ENCODE data around the gene KCNK4. TPM values are rescaled to one million over a fixed set of nuclear protein-coding genes. Genes with fewer than 3 reads are reported as not detected.

Gene KCNK4
- total RNA-seq, 1 donor from 2014 or later = not detected

GRCh38 chr11:64316672-64317324, 25.7 kb downstream of the KCNK4 start:
- peak; percentile 7 for TF ChIP-seq CTCF (IDR thresholded peaks at IDR 0.05)
- Histone ChIP-seq H3K4me3 (peak overlapping the region; percentile 87), H3K27ac (peak overlapping the region; percentile 98), H3K4me1 (peaks cover 22% of the 10 kb centered on the region), H3K36me3 (peaks cover 24% of the 10 kb centered on the region), H3K9me3 (no peaks in the 10 kb centered on the region), H3K27me3 (no peaks in the 10 kb centered on the region)
- DNase-seq (no peak), ATAC-seq (no peak)
- intact Hi-C loops (cut with DNase I) = no loop called here

- H3K4me1 ChIP-seq = peaks cover 22% of the 10 kb centered on the region
- peak; percentile 97 for DNase-seq
- TF ChIP-seq CTCF (IDR thresholded peaks at IDR 0.05) = no peak
- peak within 1 kb of the TSS; percentile 87 for H3K4me3 ChIP-seq
- ATAC-seq = peak; percentile 80
- H3K27ac ChIP-seq = peak within 1 kb of the TSS; percentile 98
- no peaks in the 10 kb centered on the region for H3K9me3 ChIP-seq
- intact Hi-C loops (cut with DNase I) = no loop called here
- peaks cover 29% of the 10 kb centered on the region for H3K36me3 ChIP-seq
- H3K27me3 ChIP-seq = no peaks in the 10 kb centered on the region
Observed at GRCh38 chr11:64317325-64317960, 26.3 kb downstream of the KCNK4 start, which contains the start of gene TRMT112. TSS of gene TRMT112 (minus strand) at chr11:64317559. CDS start at chr11:64317526, 33 bp downstream.

- peak; percentile 31 for TF ChIP-seq CTCF (IDR thresholded peaks at IDR 0.05)
- Histone ChIP-seq H3K9me3 (no peaks in the 10 kb centered on the region), H3K4me1 (peaks cover 21% of the 10 kb centered on the region), H3K4me3 (peak within 1 kb of the TSS; percentile 87), H3K27me3 (no peaks in the 10 kb centered on the region), H3K36me3 (peaks cover 31% of the 10 kb centered on the region), H3K27ac (peak within 1 kb of the TSS; percentile 98)
- peak; percentile 87 for ATAC-seq
- DNase-seq = peak; percentile 98
- intact Hi-C loops (cut with DNase I) = no loop called here
Observed at GRCh38 chr11:64317961-64318765, 27.1 kb downstream of the KCNK4 start, which contains the start of gene PRDX5. TSS of gene PRDX5 (plus strand) at chr11:64318121. CDS start at chr11:64318216, 95 bp downstream.

- peak overlapping the region; percentile 87 for H3K4me3 ChIP-seq
- DNase-seq (peak; percentile 75), ATAC-seq (peak; percentile 1)
- H3K4me1 ChIP-seq = peaks cover 18% of the 10 kb centered on the region
- no peaks in the 10 kb centered on the region for H3K27me3 ChIP-seq
- no peak for TF ChIP-seq CTCF (IDR thresholded peaks at IDR 0.05)
- no peaks in the 10 kb centered on the region for H3K9me3 ChIP-seq
- H3K27ac ChIP-seq = peak overlapping the region; percentile 98
- intact Hi-C loops (cut with DNase I) = no loop called here
- peaks cover 30% of the 10 kb centered on the region for H3K36me3 ChIP-seq
Observed at GRCh38 chr11:64318766-64319761, 28.0 kb downstream of the KCNK4 start.

- peak overlapping the region; percentile 2 for H3K27ac ChIP-seq
- ATAC-seq (no peak), DNase-seq (peak; percentile 63)
- peaks cover 18% of the 10 kb centered on the region for H3K4me1 ChIP-seq
- H3K9me3 ChIP-seq = no peaks in the 10 kb centered on the region
- no peaks in the 10 kb centered on the region for H3K27me3 ChIP-seq
- TF ChIP-seq CTCF (IDR thresholded peaks at IDR 0.05) = no peak
- peaks cover 15% of the 10 kb centered on the region for H3K36me3 ChIP-seq
- no peak overlapping the region for H3K4me3 ChIP-seq
- intact Hi-C loops (cut with DNase I) = no loop called here
Observed at GRCh38 chr11:64320556-64320955, 29.5 kb downstream of the KCNK4 start.

Data from upper lobe of right lung (tissue), 1 donor.